Measurements from ENCODE around the gene ROS1.

ROS1 gene

GRCh38 chr6:117309069-117309468, 116.7 kb downstream of the ROS1 start:
- no peak for DNase-seq (ENCODE audit: low read depth)

GRCh38 chr6:117307655-117308054, 118.1 kb downstream of the ROS1 start:
- no peak for DNase-seq (ENCODE audit: low read depth)

DNA sequence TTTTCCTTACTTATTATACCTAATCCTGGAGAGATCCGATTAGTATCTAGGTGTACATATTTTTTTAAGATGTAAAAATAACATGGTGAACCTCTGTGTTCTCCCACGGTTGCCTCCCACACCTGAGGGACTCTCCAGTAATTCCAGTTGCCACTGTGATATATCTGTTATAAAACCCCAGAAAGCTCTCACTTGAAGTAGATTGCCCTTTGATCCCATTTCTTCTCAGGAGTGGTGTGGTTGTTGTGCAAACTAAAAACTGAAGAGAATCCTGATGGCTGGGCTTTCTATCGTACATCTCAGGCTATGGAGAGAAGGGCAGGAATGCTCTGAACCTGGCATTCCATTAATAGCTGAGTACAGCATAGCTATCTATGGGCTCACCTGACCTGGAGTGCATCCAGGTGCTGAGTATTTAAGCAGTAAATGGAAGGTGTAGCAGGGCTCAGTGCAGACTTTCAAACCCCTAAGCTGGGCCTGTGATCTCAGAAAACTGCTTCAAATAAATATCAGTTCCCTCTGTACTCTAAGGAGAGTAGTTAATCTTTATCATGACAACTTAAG, 119.4 kb downstream of the ROS1 start:
- no peak for DNase-seq (ENCODE audit: low read depth)

DNA sequence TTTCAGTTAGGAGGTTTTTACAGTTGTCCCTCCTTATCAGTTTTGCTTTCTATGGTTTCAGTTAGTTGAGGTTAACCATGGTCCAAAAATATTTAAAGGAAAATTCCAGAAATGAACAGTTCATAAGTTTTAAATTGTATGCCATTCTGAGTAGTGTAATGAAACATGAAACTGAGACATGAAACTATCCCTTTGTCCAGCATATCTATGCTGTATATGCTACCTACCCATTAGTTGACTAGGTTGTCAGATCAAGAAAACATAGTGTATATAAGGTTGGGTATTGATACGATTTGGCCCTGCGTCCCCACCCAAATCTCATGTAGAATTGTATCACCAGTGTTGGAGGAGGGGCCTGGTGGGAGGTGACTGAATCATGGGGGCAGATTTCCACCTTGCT, 121.3 kb downstream of the ROS1 start:
- DNase-seq (ENCODE audit: low read depth) = no peak

DNA sequence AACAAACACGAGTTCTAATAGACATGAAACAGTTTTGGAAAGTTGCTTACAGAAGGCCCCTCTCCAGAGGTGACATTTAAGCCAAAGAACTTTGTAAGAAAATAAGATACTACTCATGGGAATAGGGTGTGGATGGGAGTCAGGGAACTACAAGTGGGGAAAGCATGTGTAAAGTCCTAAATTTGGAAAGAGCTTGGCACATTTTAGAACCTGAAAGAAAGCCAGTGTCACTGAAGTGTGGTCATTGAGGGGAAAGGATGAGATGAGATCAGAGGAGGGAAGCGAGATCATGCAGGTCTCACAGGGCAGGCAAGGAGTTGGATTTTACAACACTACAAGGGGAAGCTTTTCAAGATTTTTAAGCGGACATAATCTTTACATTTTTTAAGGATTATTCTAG, 122.4 kb downstream of the ROS1 start:
- no peak for DNase-seq (ENCODE audit: low read depth)

DNA sequence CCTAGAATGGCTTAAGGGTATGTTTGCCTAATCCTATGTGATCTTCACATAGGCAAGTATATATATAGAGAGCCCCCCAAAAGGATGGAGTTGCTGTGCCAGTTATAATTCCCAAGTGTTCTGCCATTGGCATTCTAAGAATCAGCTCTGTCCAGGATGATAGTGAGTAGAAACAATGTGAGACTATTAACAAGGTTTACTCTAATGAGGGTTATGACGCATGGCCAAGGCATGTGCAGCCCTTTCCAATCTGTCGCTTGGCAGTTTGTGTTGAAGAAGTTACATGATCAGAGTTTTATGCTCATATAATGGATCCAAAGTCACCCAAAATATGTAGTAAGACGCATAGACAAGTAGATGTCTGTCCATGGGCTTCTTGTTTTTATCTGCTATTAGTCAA, 126.8 kb downstream of the ROS1 start:
- no peak for DNase-seq (ENCODE audit: low read depth)

DNA sequence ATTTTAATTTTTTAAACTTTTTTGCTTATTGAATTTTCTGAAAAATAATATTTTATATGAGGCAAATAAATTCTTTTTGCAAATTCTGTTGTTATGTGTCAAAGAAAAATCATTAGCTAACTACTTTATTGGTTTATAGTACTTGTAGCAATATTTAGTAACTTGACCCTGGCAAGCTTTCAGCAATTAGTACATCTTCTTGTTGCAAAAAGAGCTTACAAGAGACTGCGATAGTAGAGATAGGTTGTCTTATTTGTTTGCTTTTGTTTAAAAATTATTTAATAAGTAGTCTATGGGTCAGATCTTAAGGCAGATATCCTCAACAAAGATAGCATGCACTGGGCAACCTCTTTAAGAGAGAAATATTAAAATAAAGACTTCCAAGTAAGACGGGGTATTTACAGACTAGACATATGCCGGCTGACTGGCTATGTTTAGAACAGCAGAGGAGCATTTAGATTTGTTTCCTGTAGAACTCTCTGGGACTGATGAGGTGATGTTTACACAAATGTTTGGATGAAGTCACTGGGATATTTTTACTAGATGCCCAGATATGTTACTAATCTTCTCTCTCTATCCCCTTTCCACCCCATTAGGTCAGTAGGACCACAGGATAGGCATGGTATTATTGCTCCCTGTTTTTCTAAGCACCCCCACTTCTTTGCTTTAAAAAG, 135.4 kb downstream of the ROS1 start:
- DNase-seq (ENCODE audit: low read depth) = no peak

DNA sequence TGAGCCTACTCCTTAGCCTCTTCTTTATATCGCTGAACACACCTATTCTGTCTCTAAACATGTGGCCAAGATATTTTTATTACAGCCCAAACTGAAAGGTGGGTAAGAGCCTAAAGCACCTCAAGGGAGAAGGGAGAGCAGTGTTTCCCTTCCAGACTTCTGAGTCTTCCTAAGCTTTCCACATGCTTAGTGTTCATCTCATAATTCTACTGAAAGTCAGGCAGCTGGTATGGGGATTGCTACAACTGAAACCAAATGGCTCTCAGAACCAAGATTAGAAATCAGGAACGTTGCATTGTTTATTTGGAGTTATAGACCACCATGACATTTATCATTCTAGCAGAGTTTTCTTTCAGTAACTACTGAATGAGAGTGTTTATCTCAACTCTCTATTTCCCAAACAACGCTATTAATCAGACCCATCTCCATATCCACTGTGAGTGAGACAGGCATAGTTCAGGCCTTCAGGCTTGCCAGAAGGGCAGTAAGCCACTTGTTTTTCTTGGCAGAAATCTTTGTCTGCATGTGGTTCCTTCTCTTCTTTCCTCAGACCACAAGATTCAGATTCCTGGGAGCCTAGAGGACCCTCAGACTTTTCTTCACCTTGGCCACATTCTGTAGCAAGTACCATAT, 137.5 kb downstream of the ROS1 start:
- DNase-seq (ENCODE audit: low read depth) = no peak

GRCh38 chr6:117280922-117281321, 144.8 kb downstream of the ROS1 start:
- DNase-seq (ENCODE audit: low read depth) = no peak

DNA sequence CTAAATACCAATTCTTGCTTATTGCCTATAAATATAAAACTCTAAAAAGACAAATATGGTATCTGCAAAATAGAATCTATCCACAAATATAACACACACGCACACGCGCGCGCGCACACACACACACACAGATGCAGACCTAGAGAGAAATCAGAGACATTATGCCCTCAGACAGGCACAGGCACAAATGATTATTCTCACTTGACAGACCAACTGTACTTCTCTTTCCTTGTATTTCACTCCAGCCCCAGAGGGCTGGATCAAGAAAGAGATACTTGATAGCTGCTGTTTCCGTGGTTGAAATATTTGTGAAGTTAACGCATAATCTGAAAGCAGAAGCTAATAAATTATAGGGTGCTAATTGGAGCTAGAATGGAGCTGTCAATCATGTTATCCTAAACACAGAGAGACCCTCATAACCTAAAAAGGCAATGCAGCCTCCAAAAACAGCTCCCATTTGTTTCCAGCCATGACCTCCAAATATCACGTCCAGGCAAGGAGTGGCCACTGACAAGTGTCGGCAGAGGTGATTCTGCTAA, 148.9 kb downstream of the ROS1 start:
- DNase-seq (ENCODE audit: low read depth) = no peak

DNA sequence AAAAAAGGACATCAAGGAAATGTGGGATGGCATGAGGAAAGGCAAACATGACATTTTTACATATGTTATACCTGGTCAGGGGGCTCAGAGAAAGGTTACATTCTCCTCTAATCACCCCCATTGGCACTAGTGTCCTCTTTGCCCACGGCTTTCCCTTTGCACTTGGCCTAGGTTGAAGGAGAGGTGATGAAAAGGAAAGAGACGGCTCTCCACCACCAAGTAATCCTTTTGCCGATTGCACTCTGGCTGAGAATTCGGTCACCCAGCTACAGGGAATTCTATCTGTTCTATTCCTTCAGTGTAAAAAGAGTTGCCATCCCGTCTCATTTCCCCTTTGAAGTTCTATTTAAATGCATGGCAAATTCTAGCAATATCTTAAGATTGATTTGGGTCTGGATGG, 150.0 kb downstream of the ROS1 start:
- DNase-seq (ENCODE audit: low read depth) = no peak

DNA sequence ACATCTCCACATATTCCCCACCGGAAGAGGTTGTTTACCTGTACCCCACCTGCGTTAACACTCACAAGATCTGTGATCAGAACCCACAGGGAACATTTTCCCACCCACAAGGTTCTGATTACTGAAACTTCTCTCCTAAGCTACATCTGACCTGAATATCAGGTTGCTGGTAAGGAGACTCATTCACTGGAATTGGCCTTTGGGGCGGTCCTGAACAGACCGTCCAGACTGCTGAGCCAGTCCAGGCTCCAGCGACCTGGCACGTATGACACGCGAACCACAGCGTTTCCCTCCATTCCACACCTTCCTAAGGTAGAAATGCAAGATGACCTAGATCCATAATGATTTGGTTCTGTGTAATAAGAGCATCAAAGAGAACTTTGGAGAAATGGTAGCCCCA, 150.5 kb downstream of the ROS1 start:
- DNase-seq (ENCODE audit: low read depth) = no peak

DNA sequence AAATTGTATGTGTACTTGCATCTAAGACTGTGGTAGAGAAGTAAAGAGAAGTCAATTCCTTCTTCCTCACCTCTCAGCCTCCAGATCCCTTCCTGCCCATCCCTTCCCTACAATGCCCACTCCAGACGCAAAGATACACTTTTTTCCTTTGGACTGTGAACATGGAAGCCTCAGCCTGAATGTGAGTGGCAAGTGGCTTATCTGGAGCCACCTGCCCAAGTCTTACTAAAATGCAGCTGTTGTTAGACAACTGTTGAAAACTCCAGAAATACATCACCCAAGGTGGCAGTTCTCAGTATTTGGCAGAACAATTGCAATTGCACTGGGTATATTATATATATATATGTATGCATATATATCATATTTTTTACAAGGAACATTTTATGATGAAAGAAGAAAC, 152.9 kb downstream of the ROS1 start:
- DNase-seq (ENCODE audit: low read depth) = no peak

- DNase-seq (ENCODE audit: low read depth) = no peak
Measured at GRCh38 chr6:117272032-117272866, 153.5 kb downstream of the ROS1 start.

DNA sequence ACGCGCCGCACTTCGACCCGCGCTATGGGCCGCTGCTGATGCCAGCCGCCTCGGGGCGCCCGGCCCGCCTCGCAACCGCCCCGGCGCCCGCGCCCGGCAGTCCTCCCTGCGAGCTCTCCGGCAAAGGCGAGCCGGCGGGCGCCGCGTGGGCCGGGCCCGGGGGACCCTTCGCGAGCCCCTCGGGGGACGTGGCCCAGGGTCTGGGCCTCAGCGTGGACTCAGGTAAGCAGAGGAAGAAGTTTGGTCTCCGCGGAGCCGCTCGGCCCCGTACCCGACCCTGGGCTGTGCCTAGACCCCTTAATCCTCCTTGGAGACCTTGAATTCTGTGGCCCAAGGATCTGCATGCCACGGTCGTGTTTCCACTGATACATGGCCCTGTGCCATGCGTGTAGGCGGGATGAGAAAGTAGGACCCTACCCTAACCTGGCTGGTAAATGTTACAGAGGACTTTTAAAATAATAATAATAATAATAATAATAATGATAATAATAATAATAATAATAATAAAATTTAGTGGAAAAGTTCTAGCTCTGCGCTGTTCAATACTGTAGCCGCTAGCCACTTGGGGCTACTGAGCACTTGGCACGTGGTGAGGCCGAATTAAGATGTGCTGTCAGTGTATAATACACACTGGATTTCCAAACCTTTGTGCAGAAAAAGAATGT, 154.8 kb downstream of the ROS1 start:
- no peak for DNase-seq (ENCODE audit: low read depth)

GRCh38 chr6:117270055-117270842, 155.5 kb downstream of the ROS1 start:
- no peak for DNase-seq (ENCODE audit: low read depth)

GRCh38 chr6:117269638-117270054, 156.1 kb downstream of the ROS1 start:
- DNase-seq (ENCODE audit: low read depth) = no peak

DNA sequence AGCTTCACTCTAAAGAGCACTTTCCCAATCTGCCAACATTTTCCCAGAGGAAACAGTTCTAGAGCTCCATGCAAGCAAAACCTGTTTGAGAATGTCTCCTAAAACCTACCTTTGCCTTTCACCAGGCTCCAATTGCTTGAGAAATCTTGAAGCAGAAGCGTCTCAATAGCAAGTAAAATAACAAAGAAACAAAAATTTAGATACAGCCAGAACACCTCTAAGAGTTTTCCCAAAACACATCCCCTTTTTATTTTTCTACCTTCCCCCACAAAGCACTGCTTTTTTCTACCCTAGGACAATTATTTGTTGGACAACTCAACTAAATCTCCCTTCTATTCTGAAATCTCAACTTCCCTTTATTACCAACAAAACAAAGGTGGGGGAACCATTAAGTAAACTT, 156.8 kb downstream of the ROS1 start:
- DNase-seq (ENCODE audit: low read depth) = no peak

- no peak for DNase-seq (ENCODE audit: low read depth)
Measured at GRCh38 chr6:117267766-117268534, 157.8 kb downstream of the ROS1 start.

GRCh38 chr6:117267054-117267347, 158.7 kb downstream of the ROS1 start:
- no peak for DNase-seq (ENCODE audit: low read depth)

Data from stimulated activated CD8-positive, alpha-beta memory T cell treated with anti-CD3 and anti-CD28 coated beads, Interleukin-12 subunit alpha, Interleukin-12 subunit beta, amount 100 ng/mL, for 4 hours (primary cell).